PC-9 (cell line): ENCODE measurements around the gene COL23A1.

Experiments
- CTCF ChIP-seq: fragments of 200-600 bp; sonication (generic); conservative IDR thresholded peaks from 2 replicates; pipeline ENCODE4 v1.6.1; 2017; ENCODE audit warnings: mixed run types, antibody characterized with exemption, mild to moderate bottlenecking, moderate library complexity
- EZH2 ChIP-seq: fragments of 200-600 bp; sonication (generic); IDR thresholded peaks from 2 replicates; pipeline ENCODE4 v1.8.0; 2017; ENCODE audit warnings: antibody characterized with exemption, low read depth

GRCh38 chr5:178246624-178247279 lies 343.4 kb downstream of the COL23A1 start:
- TF ChIP-seq CTCF = no peak
- TF ChIP-seq EZH2 = no peak
